IPS-18c (cell line): ENCODE measurements around the gene BLOC1S5.

Experiments
- H3K4me3 ChIP-seq: 2 replicates; pipeline ENCODE4 v1.7.0; 2013; ENCODE audit warnings: low read depth, mild to moderate bottlenecking, low read length, moderate library complexity; ENCODE audit not compliant: insufficient read depth
- H3K9me3 ChIP-seq: one replicate; pipeline ENCODE4 v1.6.1; 2013; ENCODE audit warnings: mild to moderate bottlenecking, low read length, moderate library complexity; ENCODE audit not compliant: control insufficient read depth, insufficient read depth

Gene BLOC1S5, protein sequence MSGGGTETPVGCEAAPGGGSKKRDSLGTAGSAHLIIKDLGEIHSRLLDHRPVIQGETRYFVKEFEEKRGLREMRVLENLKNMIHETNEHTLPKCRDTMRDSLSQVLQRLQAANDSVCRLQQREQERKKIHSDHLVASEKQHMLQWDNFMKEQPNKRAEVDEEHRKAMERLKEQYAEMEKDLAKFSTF

DNA sequence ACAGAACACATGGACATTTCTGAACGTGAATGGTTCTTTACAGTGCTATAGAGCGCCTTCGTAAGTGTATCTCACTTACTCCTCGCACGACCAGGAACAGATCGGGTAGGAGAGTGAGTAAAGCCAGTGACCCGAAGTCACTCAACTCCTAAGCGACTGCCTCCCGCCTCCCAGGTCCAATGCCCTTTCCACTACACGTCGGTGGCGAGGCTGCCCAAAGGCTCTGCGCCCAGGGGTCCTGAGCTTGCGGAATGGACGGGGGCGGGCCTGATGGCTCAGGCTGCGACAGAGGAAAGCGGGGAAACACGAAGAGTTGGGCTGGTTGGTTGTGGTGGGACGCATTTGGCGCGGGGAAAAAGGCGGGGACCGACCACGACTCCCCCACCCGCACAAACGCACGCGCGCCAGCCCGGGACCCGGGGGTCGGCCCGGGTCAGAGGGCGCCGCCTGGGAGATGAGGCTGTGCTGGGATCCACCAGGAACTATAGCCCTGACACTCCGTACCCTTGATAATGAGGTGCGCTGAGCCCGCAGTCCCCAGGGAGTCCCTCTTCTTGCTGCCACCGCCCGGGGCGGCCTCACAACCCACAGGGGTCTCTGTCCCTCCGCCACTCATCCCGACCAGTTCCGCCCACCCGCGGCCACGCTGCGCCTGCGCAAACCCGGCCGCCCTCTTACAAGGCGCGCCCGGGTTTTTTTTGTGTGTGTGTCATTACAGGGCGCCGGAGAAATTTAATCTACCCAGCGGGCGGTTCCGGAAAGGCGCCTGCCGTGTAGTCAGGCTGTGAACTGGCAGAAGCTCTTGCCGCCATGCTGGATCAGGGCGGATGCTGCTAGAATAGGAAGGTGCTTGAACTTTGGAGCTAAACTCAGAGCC lies at the start of gene BLOC1S5:
Gene BLOC1S5, minus strand, starts transcription at position 629 of the 877 bp plus-strand sequence. Its CDS starts 13 bp downstream, at position 616.
- Histone ChIP-seq H3K9me3 (no peaks in the 10 kb centered on the region), H3K4me3 (peak within 1 kb of the TSS; percentile 77)

DNA sequence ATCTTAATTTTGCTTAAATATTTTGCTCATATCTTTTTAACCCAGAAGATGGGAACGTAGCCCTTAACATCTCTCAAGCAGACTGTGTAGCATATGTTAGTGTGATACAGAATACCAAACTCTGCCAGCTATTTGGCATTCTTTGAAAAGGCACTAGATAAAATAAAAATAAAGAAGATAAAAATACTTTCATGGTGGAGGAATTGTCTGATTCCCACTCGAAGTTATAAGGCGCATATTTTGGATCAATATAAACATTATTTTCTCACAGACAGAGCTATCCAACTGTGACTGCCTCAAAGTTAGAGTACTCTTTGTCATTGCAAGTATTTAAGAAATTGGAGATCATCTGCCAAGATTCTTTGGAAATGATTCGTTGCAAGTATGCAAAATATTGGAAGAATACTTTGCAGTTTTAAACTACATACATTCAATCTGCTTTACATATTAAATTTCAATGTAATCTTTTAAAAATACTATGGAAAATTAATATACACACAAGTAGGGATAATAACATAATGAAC lies 49.0 kb upstream of the BLOC1S5 start:
- Histone ChIP-seq H3K9me3 (no peaks in the 10 kb centered on the region), H3K4me3 (no peak overlapping the region)

DNA sequence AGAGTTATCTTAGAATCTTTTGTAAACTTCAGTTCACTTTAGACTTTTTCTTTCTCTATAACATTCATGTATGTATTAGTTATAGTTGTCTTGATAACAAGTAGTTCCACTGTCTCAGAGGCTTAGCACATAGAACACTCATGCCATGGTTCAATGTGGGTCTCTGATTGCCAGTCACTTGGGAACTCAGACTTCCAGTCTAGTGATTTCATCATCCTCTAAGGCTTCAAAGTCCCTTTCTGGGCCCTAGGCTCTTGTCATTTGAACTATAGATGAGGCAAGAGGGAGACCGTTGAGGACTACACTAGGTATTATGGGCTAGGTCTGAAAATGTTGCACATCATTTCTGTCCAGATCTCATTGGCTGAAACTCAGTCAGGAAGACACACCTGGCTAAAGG lies 46.5 kb upstream of the BLOC1S5 start:
- no peaks in the 10 kb centered on the region for H3K9me3 ChIP-seq
- H3K4me3 ChIP-seq = no peak overlapping the region

DNA sequence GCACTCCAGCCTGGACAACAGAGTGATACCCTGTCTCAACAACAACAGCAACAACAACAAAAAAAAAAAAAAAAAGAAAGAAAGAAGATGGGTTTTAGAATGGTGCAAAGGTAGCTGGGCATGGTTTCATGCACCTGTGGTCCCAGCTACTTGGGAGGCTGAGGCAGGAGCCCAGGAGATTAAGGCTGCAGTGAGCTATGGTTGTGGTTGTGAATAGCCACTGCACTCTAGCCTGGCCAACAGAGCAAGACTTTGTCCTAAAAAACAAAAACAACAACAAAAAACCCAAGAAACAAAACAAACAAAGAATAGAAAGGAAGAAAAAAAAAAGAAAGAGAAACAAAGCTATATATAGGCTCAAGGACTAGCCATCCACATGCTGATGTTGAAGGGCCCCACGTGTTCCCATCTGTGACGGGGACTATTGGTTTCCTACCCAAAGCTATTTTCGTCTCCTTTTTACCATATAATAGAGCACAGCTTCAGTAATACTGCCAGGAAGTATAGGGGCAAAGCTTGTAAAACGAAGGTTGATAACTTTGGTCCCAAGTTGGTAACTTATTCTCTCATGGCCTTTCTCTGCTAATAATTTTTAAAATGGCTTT lies 46.0 kb upstream of the BLOC1S5 start:
- Histone ChIP-seq H3K9me3 (no peaks in the 10 kb centered on the region), H3K4me3 (no peak overlapping the region)

DNA sequence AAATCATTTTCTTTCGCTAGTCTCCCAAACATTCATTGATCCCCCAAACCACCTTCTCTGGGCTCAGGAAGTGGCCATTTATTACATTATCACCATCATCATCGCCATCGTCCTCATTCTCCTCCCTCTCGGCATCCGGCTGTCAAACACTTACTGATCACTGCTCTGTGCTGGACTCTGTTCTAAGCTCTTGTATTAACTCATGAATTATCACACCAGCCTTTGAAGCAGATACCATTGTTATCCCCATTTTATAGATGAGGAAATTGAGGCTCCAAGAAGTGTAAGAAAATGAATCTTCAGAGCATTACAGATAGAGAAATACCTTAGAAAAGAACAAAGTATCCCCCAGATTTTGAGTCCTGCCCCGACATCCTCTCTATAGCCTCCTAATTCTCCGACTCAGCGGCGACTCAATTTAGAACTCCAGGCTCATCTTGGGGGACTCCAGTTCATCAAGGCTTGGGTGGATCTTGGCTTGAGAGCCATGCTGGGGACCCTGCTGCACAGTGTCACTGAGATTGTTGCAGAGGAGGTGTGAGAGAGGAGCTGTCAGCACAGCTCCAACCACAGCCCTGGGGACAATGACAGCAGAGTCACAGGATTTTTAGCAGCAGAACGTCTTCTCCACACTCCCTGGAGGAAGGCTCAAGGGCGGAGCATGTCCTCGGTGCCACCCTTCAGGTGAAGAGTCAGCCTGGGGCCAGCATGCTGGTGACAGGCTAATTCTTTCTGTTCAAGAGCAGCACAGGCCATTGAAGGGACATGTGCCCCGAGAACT lies 44.8 kb upstream of the BLOC1S5 start:
- H3K4me3 ChIP-seq = no peak overlapping the region
- H3K9me3 ChIP-seq = no peaks in the 10 kb centered on the region

DNA sequence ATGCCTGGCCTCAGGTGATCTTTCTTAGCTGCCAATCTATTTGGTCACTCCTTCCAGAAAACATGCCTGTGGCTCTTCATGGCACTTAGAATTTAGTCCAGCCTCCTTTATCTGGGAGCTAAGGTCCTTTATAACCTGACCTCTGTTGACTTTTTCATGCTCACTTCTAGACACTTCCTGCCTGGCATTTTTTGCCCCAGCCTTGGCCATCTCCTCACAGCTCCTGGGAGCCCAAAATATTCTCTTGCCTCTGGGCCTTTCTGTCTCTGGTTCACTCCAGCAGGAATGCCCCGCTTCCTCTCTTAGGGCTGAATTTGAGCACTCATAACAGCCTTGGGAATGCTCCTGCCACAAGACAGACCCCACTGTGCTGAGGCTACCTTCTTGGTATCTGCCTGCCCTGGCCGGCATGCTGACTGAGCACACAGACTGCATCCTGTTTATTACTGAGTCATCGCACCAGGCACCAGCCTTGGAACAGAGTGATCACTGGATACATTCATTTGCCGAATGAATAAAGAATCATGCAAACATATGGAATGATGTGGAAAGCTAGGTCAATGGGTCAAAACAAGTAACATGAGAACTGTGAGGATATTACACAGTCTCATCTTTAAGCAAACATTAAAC lies 44.0 kb upstream of the BLOC1S5 start:
- no peaks in the 10 kb centered on the region for H3K9me3 ChIP-seq
- H3K4me3 ChIP-seq = no peak overlapping the region

DNA sequence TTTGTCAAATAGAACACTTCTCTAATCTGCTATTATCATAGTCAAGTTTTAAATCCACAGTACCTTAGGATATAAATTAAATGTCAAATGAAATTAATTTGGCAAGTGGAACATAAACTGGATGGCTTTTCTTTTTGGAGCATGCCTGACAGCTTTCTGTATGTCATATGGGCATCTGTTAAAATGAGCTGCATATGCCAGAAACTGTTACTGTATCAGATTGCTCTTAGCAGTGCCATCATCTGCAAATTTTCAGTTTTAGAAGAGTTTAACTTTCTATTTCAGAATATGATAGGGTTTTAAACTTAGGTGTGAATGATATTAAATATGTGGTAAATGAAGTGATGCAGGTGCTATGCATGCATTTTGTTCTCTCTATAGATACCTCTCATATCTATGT lies 41.6 kb upstream of the BLOC1S5 start:
- Histone ChIP-seq H3K9me3 (no peaks in the 10 kb centered on the region), H3K4me3 (no peak overlapping the region)

DNA sequence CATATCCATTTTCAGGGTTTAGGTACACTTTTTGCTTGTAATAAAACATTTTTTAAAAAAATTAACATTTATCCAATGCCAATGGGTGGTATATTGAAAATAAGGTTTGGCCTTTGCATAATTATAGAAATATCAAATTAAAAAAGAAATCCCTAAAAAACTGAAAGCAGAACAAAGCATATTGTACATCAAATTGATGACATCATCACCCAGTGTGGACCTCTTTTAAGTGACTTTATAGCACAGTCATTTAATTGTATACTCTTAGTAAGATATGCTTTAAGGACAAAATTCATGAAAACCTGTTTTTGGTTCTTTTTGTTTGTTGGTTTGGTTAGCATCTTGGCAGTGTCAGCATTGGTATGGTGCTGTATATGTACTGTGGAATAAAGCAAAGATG lies 39.5 kb upstream of the BLOC1S5 start:
- Histone ChIP-seq H3K9me3 (no peaks in the 10 kb centered on the region), H3K4me3 (no peak overlapping the region)

DNA sequence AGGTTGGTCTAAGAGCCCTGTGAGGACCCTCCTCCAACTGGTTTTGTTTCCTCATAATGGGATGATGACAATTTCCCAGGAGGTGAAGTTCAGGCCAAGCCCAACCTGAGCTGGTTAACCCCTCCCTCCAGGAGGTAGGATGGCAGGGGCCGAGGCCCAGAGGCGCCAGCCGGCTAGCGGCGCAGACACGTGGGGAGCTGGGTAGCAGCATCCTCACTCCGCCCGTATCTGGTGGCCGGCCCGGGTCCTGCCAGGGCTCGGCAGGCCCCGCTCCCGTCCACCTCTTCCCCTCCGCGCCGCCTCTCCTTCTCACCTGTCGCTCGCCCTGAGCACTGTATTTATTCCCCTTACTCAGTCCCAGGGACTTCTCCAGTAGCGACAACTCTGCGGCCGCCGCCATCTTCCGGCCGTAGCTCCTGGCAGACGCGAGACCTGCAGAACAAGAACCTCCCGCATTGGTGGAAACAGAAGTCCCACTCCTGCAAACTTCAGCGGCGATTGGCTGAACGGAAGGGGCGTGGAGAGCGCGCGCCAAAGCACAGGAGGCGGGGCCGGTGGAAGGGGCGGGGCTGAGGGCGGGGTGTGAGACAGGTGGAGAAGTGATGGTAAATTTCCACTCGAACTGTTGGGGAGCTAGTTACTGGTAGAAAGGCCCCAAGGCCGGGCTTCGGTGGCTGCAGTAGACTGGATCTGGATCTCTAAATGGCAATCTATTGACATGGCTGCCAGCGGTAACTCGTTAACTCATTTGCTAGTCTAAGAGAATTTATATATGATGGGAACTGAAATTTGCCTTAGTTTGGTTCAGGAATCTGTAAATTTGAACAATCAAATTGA lies 38.2 kb upstream of the BLOC1S5 start, which contains the start of gene EEF1E1:
Gene EEF1E1, minus strand, starts transcription at position 427 of the 837 bp plus-strand sequence. Its CDS starts 27 bp downstream, at position 400.
- Histone ChIP-seq H3K9me3 (no peaks in the 10 kb centered on the region), H3K4me3 (peak within 1 kb of the TSS; percentile 72)

DNA sequence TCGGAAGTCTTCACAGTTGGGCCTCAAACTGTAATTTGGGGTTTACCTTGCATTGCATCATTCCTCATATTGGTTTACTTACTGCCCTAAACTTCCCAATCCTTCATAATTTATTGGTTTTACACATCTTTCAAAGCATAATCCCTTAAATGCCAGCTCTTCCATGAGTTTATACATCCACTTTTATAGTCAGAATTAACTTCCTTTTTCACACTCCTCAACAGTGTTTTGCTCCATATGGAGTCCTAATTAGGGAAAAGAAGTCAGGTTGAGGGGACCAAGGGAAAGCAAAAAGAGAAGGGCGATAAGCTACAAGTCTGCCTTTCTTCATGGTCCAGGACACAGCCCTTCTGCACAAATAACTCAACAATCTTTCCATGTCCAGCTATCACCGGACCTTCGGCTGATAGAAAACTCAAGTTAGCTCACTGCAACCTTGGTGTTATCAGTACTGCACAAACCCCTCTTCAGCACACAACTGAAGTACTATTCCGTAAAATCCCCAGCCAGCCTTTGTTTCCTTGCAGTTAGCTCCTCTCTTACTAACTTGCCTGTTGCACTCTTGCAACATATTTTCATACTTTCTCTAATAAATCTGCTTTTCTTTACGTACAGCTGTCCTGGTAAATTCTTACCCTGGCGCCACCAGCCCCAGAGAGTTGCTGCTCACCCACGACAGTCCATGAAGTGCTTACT lies 36.1 kb upstream of the BLOC1S5 start:
- H3K9me3 ChIP-seq = no peaks in the 10 kb centered on the region
- no peak overlapping the region for H3K4me3 ChIP-seq

DNA sequence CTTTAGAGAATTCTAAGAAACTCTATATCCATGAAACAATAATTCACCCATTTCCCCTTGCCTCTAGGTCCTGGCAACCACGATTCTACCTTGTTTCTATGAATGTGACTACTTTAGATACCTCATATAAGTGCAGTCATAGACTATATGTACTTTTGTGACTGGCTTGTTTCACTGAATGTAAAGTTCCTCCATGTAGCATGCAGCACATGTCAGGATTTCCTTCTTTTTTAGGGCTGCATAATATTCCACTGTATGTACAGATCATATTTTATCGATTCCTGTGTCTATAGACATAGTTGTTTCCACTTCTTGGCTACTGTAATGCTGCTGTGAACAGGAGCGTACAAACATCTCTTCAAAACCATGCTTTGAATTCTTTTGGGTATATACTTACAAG lies 26.5 kb upstream of the BLOC1S5 start:
- no peak overlapping the region for H3K4me3 ChIP-seq
- no peaks in the 10 kb centered on the region for H3K9me3 ChIP-seq

DNA sequence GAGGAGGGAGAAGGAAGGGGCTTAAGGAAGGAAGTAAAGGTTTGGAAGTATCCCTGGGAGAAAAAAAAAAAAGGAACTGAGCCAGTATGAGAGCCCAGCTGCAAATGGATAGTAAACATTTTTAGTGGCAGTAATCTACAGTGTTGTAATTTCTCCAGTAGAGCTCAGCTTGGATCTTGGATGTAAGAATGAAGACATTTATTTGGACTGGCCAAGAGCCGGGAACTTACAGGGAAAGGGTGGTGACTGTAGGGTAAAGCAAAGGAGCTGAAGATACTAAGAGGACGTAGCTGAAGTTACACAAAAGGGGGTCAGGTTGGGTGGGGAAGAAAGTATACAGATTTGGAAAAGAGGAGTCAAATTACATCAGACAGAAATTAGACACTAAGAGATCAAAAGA lies 24.7 kb upstream of the BLOC1S5 start:
- no peaks in the 10 kb centered on the region for H3K9me3 ChIP-seq
- no peak overlapping the region for H3K4me3 ChIP-seq

DNA sequence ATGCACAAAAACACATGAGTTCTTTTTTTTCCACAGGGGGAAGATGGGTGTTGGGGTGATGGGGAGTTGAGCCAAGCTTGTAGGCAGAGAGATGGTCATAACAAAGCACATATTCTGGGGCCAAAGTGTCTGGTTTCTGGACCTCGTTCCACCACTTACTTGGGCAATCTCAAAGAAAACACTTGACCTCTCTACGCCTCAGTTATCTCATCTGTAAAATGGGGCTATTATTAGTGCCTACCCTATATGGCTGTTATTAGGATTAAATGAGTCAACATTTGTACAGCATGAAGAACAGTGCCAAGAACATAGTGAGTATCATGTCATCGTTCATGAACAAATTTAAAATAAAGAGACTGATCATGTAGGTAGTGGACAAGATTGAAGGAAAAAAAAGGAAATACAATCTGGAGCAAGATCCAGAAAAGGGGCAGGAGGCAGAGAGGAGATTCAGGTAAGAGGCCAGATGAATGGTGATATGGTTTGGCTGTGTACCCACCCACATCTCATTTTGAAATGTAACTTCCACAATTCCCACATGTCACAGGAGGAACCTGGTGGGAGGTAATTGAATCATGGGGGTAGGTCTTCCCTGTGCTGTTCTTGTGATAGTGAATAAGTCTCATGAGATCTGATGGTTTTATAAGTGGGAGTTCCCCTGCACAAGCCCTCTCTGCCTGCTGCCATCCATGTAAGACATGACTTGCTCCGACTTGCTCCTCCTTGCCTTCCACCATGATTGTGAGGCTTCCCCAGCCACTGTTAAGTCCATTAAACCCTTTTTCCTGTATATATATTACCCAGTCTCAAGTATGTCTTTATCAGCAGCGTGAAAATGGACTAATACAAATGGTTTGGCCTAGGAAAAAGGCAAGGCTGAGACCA lies 23.9 kb upstream of the BLOC1S5 start:
- Histone ChIP-seq H3K9me3 (no peaks in the 10 kb centered on the region), H3K4me3 (no peak overlapping the region)

DNA sequence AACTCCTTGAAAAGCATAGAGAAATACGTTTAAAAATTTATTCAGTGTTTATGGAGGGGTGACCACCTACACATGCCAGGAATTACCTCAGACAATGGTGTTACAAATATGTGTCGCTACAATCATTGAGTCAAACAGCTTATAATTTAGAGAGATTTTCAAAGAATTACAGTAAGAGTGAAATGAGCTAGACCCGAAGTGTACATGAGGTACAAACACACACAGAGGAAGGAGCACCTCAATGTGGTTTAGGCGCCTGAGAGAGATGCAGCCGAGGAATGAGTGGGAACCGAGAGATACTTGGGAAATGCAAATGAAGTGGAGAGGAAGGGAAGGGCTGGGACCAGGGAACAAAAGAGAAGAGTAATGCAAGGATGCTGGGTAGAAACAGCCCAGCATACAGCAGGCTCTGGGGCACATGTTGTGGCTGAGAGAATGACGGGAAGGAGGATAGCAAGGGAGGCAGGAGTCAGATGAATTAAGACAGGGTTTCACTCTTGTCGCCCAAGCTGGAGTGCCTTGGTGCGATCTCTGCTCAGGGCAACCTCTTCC lies 22.6 kb upstream of the BLOC1S5 start:
- H3K9me3 ChIP-seq = no peaks in the 10 kb centered on the region

More for the DNA sequence above, 22.6 kb upstream of the BLOC1S5 start:
- no peak overlapping the region for H3K4me3 ChIP-seq
